ENCODE measurements around the gene ENO2. TPM values are rescaled to one million over a fixed set of nuclear protein-coding genes. Genes with fewer than 3 reads are reported as not detected.
"Not testable (repeated sequence)": the region's sequence is repeated elsewhere in the genome, so short reads cannot be mapped to it uniquely, and the experiment has no call there.

ENO2 gene
- total RNA-seq, 2 experiments from 2014 or later = 156 to 160 TPM

DNA sequence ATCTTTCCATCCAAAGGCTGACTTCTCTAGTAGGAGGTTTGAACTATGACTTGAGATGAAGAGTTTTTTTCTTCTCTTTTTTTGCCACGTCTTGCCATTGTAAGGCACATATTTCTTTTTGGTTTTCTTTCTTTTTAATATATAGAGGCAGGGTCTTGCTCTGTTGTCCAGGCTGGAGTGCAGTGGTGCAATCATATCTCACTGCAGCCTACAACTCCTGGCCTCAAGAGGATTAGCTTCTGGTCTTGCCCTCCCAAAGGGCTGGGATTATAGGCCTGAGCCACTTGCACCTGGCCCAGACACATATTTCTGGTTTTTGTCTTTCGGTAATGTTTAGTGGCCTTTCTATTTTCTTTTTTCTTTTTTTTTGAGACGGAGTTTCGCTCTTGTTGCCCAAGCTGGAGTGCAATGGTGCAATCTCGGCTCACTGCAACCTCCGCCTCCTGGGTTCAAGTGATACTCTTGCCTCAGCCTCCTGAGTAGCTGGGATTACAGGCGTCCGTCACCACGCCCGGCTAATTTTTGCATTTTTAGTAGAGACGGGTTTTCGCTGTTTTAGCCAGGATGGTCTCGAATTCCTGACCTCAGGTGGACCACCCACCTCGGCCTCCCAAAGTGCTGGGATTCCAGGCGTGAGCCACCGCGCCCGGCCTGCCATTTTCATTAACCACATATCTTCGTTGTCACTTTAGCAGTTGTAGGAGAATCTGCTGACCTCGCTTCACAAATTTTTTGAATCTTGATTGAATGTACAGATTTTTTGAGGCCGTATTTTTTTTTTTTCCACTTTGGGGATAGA lies 24.4 kb upstream of the ENO2 start:
- Mint-ChIP-seq H3K36me3 (ENCODE audit: low read depth) (peaks cover 12% of the 10 kb centered on the region), H3K4me1 (peaks cover 29% of the 10 kb centered on the region), H3K27ac (peak overlapping the region; percentile 96), H3K4me3 (peak overlapping the region; percentile 82)
- DNase-seq, H3K27me3 Mint-ChIP-seq, H3K9me3 Mint-ChIP-seq, POLR2A ChIA-PET: not testable (repeated sequence)
- CTCF ChIA-PET = interaction anchor here (1.0 to 1.4 kb wide), 3 partner anchors 14 to 78 kb away, joined by 3 to 7 read pairs (median 3); no protein-coding TSS in a partner anchor

GRCh38 chr12:6890789-6891645 lies 23.4 kb upstream of the ENO2 start:
- DNase-seq = peak; percentile 98
- Mint-ChIP-seq H3K9me3 (no peaks in the 10 kb centered on the region), H3K4me3 (peak overlapping the region; percentile 82), H3K4me1 (peaks cover 29% of the 10 kb centered on the region), H3K36me3 (ENCODE audit: low read depth) (peaks cover 10% of the 10 kb centered on the region), H3K27ac (peak overlapping the region; percentile 96), H3K27me3 (no peaks in the 10 kb centered on the region)
- ChIA-PET CTCF (interaction anchor here (0.6 to 4.0 kb wide), 48 partner anchors 9 to 440 kb away, joined by 3 to 42 read pairs (median 5); partner anchors contain the start of genes ATN1, C12orf57, C1RL and CDCA3), POLR2A (interaction anchor here (0.8 to 1.6 kb wide), 7 partner anchors 17 to 53 kb away, joined by 3 to 10 read pairs (median 4); partner anchors contain the start of genes C12orf57, CDCA3, RNU7-1 and SPSB2)

GRCh38 chr12:6891646-6892001 lies 22.8 kb upstream of the ENO2 start:
- CTCF ChIA-PET = interaction anchor here (0.6 to 4.0 kb wide), 42 partner anchors 8 to 440 kb away, joined by 3 to 42 read pairs (median 6); partner anchors contain the start of genes ATN1, C12orf57, C1RL and CDCA3
- Mint-ChIP-seq H3K4me1 (peaks cover 29% of the 10 kb centered on the region), H3K4me3 (peak overlapping the region; percentile 82), H3K36me3 (ENCODE audit: low read depth) (peaks cover 10% of the 10 kb centered on the region), H3K9me3 (no peaks in the 10 kb centered on the region), H3K27ac (peak overlapping the region; percentile 92), H3K27me3 (no peaks in the 10 kb centered on the region)
- POLR2A ChIA-PET = interaction anchor here (0.6 to 1.6 kb wide), 6 partner anchors 17 to 129 kb away, joined by 3 to 10 read pairs (median 5); partner anchors contain the start of genes C12orf57, RNU7-1, SPSB2 and USP5
- DNase-seq = no peak

- DNase-seq, H3K9me3 Mint-ChIP-seq, H3K27me3 Mint-ChIP-seq, H3K27ac Mint-ChIP-seq, POLR2A ChIA-PET: not testable (repeated sequence)
- Mint-ChIP-seq H3K36me3 (ENCODE audit: low read depth) (peaks cover 10% of the 10 kb centered on the region), H3K4me3 (peak overlapping the region; percentile 82), H3K4me1 (peaks cover 29% of the 10 kb centered on the region)
- CTCF ChIA-PET = interaction anchor here (2.0 to 4.0 kb wide), 6 partner anchors 10 to 33 kb away, joined by 17 to 42 read pairs (median 24); partner anchors contain the start of genes LRRC23 and SPSB2
Measured at GRCh38 chr12:6892683-6893082, 21.7 kb upstream of the ENO2 start.

DNA sequence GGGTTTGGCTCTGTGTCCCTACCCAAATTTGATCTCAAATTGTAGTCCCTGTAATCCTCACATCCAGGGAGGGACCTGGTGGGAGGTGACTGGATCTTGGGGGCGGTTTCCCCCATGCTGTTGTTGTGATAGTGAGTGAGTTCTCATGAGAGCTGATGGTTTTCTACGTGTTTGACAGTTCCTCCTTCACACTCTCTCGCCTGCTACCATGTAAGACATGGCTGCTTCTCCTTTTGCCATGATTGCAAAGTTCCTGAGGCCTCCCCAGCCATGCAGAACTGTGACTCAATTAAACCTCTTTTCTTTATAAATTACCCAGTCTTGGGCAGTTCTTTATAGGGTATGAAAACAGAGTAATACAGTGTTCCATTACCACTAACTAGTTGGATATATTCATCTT lies 20.1 kb upstream of the ENO2 start:
- H3K4me1 Mint-ChIP-seq = peaks cover 26% of the 10 kb centered on the region
- DNase-seq = no peak
- H3K27me3 Mint-ChIP-seq = no peaks in the 10 kb centered on the region
- no peak overlapping the region for H3K4me3 Mint-ChIP-seq
- H3K9me3 Mint-ChIP-seq = no peaks in the 10 kb centered on the region
- peaks cover 10% of the 10 kb centered on the region for H3K36me3 Mint-ChIP-seq (ENCODE audit: low read depth)
- H3K27ac Mint-ChIP-seq = no peak overlapping the region
- CTCF ChIA-PET = interaction anchor here (0.6 to 4.0 kb wide), 3 partner anchors 8 to 172 kb away, joined by 3 to 25 read pairs (median 7); partner anchors contain the start of gene SPSB2
- POLR2A ChIA-PET = no interaction called here

DNA sequence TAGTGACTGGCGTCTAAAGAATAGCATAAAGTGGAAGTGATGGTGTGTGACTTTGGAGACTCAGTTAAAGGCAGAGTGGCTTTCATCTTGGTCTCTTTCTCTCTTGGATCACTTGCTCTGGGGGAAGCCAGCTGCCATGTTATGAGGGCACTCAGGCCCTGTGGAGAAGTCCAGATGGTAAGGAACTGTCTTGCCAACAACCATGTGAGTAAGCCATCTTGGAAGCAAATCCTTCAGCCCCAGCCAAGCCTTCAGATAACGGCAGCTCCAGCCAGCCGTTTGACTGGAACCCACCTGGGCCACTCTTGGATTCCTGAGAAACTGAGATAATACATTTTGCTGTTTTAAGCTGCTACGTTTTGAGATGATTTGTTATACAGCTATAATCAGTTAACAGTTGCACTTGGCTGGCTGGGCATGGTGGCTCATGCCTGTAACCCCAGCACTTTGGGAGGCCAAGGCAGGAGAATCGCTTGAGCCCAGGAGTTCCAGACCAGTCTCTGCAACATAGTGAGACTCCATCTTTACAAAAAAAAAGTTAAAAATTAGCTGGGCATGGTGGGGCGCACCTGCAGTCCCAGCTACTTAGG lies 17.4 kb upstream of the ENO2 start:
- H3K9me3 Mint-ChIP-seq = no peaks in the 10 kb centered on the region
- no peak overlapping the region for H3K4me3 Mint-ChIP-seq
- no peak for DNase-seq
- ChIA-PET CTCF (interaction anchor here (0.7 to 2.1 kb wide), 4 partner anchors 24 to 41 kb away, joined by 3 to 9 read pairs (median 4); partner anchors contain the start of gene SPSB2), POLR2A (interaction anchor here (0.7 kb wide), 1 partner anchor 426 kb away, joined by 10 read pairs; no protein-coding TSS in a partner anchor)
- H3K27ac Mint-ChIP-seq = no peak overlapping the region
- H3K27me3 Mint-ChIP-seq = no peaks in the 10 kb centered on the region
- peaks cover 2% of the 10 kb centered on the region for H3K36me3 Mint-ChIP-seq (ENCODE audit: low read depth)
- peaks cover 19% of the 10 kb centered on the region for H3K4me1 Mint-ChIP-seq

- no peak for DNase-seq
- Mint-ChIP-seq H3K27ac (no peak overlapping the region), H3K9me3 (no peaks in the 10 kb centered on the region), H3K4me1 (peaks cover 12% of the 10 kb centered on the region), H3K36me3 (ENCODE audit: low read depth) (no peaks in the 10 kb centered on the region), H3K27me3 (no peaks in the 10 kb centered on the region), H3K4me3 (no peak overlapping the region)
- POLR2A ChIA-PET = no interaction called here
- CTCF ChIA-PET = interaction anchor here (0.8 to 2.4 kb wide), 3 partner anchors 8 to 57 kb away, joined by 3 to 17 read pairs (median 9); no protein-coding TSS in a partner anchor
Measured at GRCh38 chr12:6899427-6899826, 15.0 kb upstream of the ENO2 start.

GRCh38 chr12:6899837-6900519 lies 14.4 kb upstream of the ENO2 start:
- H3K4me1 Mint-ChIP-seq = peaks cover 12% of the 10 kb centered on the region
- H3K27me3 Mint-ChIP-seq = no peaks in the 10 kb centered on the region
- POLR2A ChIA-PET = interaction anchor here (0.7 kb wide), 1 partner anchor 58 kb away, joined by 3 read pairs; no protein-coding TSS in a partner anchor
- H3K4me3 Mint-ChIP-seq = no peak overlapping the region
- no peaks in the 10 kb centered on the region for H3K9me3 Mint-ChIP-seq
- DNase-seq = no peak
- no peaks in the 10 kb centered on the region for H3K36me3 Mint-ChIP-seq (ENCODE audit: low read depth)
- CTCF ChIA-PET = interaction anchor here (0.6 to 2.4 kb wide), 4 partner anchors 9 to 56 kb away, joined by 3 to 17 read pairs (median 6); no protein-coding TSS in a partner anchor
- H3K27ac Mint-ChIP-seq = no peak overlapping the region

GRCh38 chr12:6902448-6902847 lies 11.9 kb upstream of the ENO2 start:
- Mint-ChIP-seq H3K27ac (no peak overlapping the region), H3K36me3 (ENCODE audit: low read depth) (no peaks in the 10 kb centered on the region), H3K9me3 (no peaks in the 10 kb centered on the region), H3K27me3 (no peaks in the 10 kb centered on the region), H3K4me1 (peaks cover 12% of the 10 kb centered on the region), H3K4me3 (no peak overlapping the region)
- CTCF ChIA-PET = interaction anchor here (1.0 to 2.7 kb wide), 3 partner anchors 9 to 10 kb away, joined by 3 to 25 read pairs (median 4); no protein-coding TSS in a partner anchor
- no peak for DNase-seq
- POLR2A ChIA-PET = no interaction called here

GRCh38 chr12:6903722-6904121 lies 10.7 kb upstream of the ENO2 start:
- H3K27me3 Mint-ChIP-seq = no peaks in the 10 kb centered on the region
- POLR2A ChIA-PET = interaction anchor here (0.6 kb wide), 1 partner anchor 346 kb away, joined by 4 read pairs; no protein-coding TSS in a partner anchor

More at GRCh38 chr12:6903722-6904121, 10.7 kb upstream of the ENO2 start:
- CTCF ChIA-PET = interaction anchor here (2.7 to 5.6 kb wide), 3 partner anchors 11 to 31 kb away, joined by 11 to 31 read pairs (median 25); partner anchors contain the start of gene SPSB2
- Mint-ChIP-seq H3K9me3 (no peaks in the 10 kb centered on the region), H3K4me3 (no peak overlapping the region), H3K27ac (no peak overlapping the region), H3K36me3 (ENCODE audit: low read depth) (no peaks in the 10 kb centered on the region), H3K4me1 (peaks cover 12% of the 10 kb centered on the region)
- no peak for DNase-seq

Data from activated CD4-positive, alpha-beta T cell treated with anti-CD3 and anti-CD28 coated beads, Interleukin-2, amount 10 ng/mL, durations not matched to agents 7 days and 5 days (primary cell).